KMS-11 (cell line): Measurements from ENCODE around the gene DUS1L.
A peak's percentile ranks its signal among the peaks of the same experiment; 100 is the strongest.

ENCODE experiments used
- H2AFZ ChIP-seq: fragments of 200-600 bp; sonication (generic); 2 replicates; pipeline ENCODE4 v1.6.1; 2016; ENCODE audit warnings: antibody characterized with exemption, mixed run types, low read depth
- H3K27ac ChIP-seq: fragments of 200-600 bp; sonication (generic); 2 replicates; pipeline ENCODE4 v1.6.1; 2016; ENCODE audit warnings: mild to moderate bottlenecking, mixed run types
- H3K27me3 ChIP-seq: fragments of 200-600 bp; sonication (generic); 2 replicates; pipeline ENCODE4 v1.6.1; 2017; ENCODE audit warnings: mild to moderate bottlenecking, low read depth, mixed run types, moderate library complexity; ENCODE audit not compliant: insufficient read depth
- H3K36me3 ChIP-seq: fragments of 200-600 bp; sonication (generic); 2 replicates; pipeline ENCODE4 v1.6.1; 2017; ENCODE audit warnings: mild to moderate bottlenecking, mixed run types; ENCODE audit not compliant: insufficient read depth
- H3K4me1 ChIP-seq: fragments of 200-600 bp; sonication (generic); 2 replicates; pipeline ENCODE4 v1.6.1; 2016; ENCODE audit warnings: mild to moderate bottlenecking, low read depth, mixed run types; ENCODE audit not compliant: poor library complexity, severe bottlenecking
- H3K4me2 ChIP-seq: fragments of 200-600 bp; sonication (generic); 2 replicates; pipeline ENCODE4 v1.7.0; 2016; ENCODE audit warnings: mild to moderate bottlenecking, mixed run types
- H3K4me3 ChIP-seq: fragments of 200-600 bp; sonication (generic); IDR thresholded peaks from 2 replicates; pipeline ENCODE4 v1.6.1; 2017; ENCODE audit warnings: low read depth, low read length, mixed read lengths; ENCODE audit not compliant: insufficient read depth
- H3K79me2 ChIP-seq: fragments of 200-600 bp; sonication (generic); 2 replicates; pipeline ENCODE4 v1.6.1; 2016; ENCODE audit warnings: low read depth, mixed run types; ENCODE audit not compliant: insufficient read depth
- H3K9ac ChIP-seq: fragments of 200-600 bp; sonication (generic); 2 replicates; pipeline ENCODE4 v1.6.1; 2016; ENCODE audit warnings: mild to moderate bottlenecking, mixed run types
- H4K20me1 ChIP-seq: fragments of 200-600 bp; sonication (generic); 2 replicates; pipeline ENCODE4 v1.6.1; 2016; ENCODE audit warnings: mild to moderate bottlenecking, mixed run types; ENCODE audit not compliant: insufficient read depth
- CTCF ChIP-seq: fragments of 200-600 bp; sonication (generic); conservative IDR thresholded peaks from 2 replicates; pipeline ENCODE4 v1.6.1; 2017; ENCODE audit warnings: low read depth, mild to moderate bottlenecking, antibody characterized with exemption, low read length, moderate library complexity, mixed read lengths

Gene DUS1L

DNA sequence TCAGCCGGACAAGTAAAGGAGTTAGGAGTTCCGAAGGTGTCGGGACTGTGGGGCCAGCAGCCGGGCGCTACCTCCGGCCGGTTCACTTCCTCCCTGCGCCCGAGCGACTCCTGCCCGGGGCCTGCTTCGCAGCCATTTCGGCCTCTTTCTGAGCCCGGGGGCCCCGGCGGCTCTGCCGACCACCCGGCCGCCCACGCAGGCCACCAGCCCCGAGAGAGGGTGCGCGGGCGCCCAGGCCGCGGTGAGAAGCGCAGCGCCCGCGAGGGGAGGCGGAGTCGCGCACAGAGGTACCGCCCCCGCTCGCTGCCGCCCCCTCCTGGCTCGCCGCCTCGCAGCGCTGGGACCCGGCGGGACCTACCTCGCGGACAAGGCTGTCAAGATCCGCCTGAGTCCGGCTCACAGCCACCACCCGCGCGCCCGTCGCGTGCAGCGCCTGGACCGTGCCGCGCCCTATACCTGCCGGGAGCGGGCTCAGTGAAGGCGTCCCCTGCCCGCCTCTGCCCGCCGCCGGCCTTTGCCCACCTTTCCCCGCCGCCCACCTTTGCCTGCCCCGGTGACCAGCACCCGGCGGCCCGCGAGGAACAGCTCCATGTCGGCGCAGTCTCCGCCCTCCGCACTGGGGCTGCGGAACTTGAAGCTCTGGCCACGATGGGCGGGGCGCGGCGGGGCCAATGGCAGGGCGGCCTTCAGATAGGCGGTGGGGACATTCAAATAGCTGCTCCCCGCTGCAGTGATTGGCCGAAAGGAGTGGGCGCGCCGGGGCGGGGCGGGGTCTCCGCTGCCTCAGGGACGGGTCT lies 28.3 kb downstream of the DUS1L start, which contains the start of gene DCXR:
Gene DCXR, minus strand, starts transcription at position 606 of the 797 bp plus-strand sequence. Its CDS starts 15 bp downstream, at position 591.
- Histone ChIP-seq H3K79me2 (no peaks in the 10 kb centered on the region; the same call in 1 of the 2 replicates), H3K27me3 (no peaks in the 10 kb centered on the region), H3K4me1 (peaks cover 14% of the 10 kb centered on the region), H3K9ac (peak within 1 kb of the TSS; percentile 67), H4K20me1 (no peaks in the 10 kb centered on the region), H3K27ac (peak within 1 kb of the TSS; percentile 68), H3K36me3 (no peaks in the 10 kb centered on the region), H2AFZ (peak within 1 kb of the TSS; percentile 88), H3K4me3 (peak within 1 kb of the TSS; percentile 50), H3K4me2 (peak within 1 kb of the TSS; percentile 88)
- TF ChIP-seq CTCF, result peak; percentile 71

DNA sequence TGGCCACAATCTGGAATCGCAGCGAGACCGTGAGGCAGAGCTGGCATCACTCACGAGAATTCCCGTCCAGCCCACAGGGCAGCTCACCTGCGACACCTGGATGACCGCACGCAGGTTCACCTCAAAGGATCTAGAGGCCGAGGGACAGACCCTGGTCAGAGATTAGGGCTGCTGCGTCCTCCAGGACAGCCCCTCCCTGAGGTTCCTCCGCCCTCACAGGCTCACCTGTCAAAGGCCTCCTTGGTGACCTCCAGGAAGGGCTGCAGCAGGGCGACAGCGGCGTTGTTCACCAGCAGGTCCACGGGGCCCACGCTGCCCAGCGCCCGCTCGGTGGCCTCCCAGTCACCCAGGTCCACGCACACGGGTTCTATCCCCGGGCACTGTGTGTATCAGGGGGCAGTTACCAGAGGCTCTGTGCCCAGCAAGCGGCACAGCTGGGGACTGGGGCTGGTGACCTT lies 28.9 kb downstream of the DUS1L start:
- Histone ChIP-seq H4K20me1 (no peaks in the 10 kb centered on the region), H3K4me2 (peak overlapping the region; percentile 88), H3K4me3 (peak overlapping the region; percentile 50), H3K36me3 (no peaks in the 10 kb centered on the region), H3K27me3 (no peaks in the 10 kb centered on the region), H3K9ac (peak overlapping the region; percentile 67; the same call in 1 of the 2 replicates), H3K4me1 (peaks cover 14% of the 10 kb centered on the region), H3K79me2 (no peaks in the 10 kb centered on the region; the same call in 1 of the 2 replicates), H2AFZ (peak overlapping the region; percentile 88; the same call in 1 of the 2 replicates), H3K27ac (peak overlapping the region; percentile 68; the same call in 1 of the 2 replicates)
- TF ChIP-seq CTCF, result no peak

DNA sequence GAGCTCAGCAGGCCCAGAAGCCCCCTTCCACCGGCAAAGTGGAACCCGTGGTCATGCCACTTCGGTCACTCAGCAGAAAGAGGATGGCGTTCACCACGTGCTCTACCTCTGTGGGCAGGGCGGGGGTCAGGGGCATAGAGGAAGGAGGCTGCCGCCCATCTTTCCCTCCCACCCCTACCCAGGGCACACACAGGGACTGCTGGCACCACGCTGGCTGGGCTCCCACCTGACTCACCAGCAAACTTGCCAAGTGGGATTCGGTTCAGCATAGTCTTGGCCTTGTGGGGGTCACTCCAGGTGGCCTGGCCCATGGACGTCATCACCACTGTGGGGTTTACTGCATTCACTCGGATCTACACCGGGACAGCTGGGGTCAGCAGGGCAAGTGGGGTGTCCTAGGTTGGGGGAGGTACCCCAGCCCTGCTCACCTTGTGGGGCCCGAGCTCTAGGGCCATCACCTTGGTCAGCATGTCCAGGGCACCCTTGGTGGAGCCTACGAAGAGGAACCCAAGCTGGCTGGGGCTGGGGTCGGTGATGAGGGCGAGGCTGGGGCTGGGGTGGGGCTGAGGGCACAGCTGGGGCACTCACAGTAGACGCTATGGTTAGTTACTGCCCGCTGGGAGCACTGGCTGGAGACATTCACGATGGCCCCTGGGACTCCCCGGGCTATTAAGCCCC lies 29.5 kb downstream of the DUS1L start:
- no peaks in the 10 kb centered on the region; the same call in 1 of the 2 replicates for H3K79me2 ChIP-seq
- no peak overlapping the region for H2AFZ ChIP-seq
- no peaks in the 10 kb centered on the region for H3K36me3 ChIP-seq
- H3K4me2 ChIP-seq, result peak overlapping the region; percentile 88
- H3K27ac ChIP-seq, result no peak overlapping the region
- H3K9ac ChIP-seq, result no peak overlapping the region
- TF ChIP-seq CTCF, result no peak
- peaks cover 14% of the 10 kb centered on the region for H3K4me1 ChIP-seq
- no peak overlapping the region for H3K4me3 ChIP-seq
- no peaks in the 10 kb centered on the region for H3K27me3 ChIP-seq
- no peaks in the 10 kb centered on the region for H4K20me1 ChIP-seq

- H3K36me3 ChIP-seq, result no peaks in the 10 kb centered on the region
Observed at GRCh38 chr17:82035488-82035887, 30.1 kb downstream of the DUS1L start.

More at GRCh38 chr17:82035488-82035887, 30.1 kb downstream of the DUS1L start:
- Histone ChIP-seq H3K4me1 (peaks cover 14% of the 10 kb centered on the region), H3K27me3 (no peaks in the 10 kb centered on the region), H4K20me1 (no peaks in the 10 kb centered on the region), H3K4me3 (no peak overlapping the region), H3K9ac (no peak overlapping the region), H3K4me2 (no peak overlapping the region), H3K27ac (no peak overlapping the region), H2AFZ (no peak overlapping the region), H3K79me2 (no peaks in the 10 kb centered on the region; the same call in 1 of the 2 replicates)
- no peak for TF ChIP-seq CTCF
